ENCODE results near the gene STARD13.
"Not testable (repeated sequence)": the region's sequence is repeated elsewhere in the genome, so short reads cannot be mapped to it uniquely, and the experiment has no call there.

STARD13 gene

GRCh38 chr13:33162725-33163124 lies 122.8 kb downstream of the STARD13 start:
- not testable (repeated sequence) for FAIRE-seq; DNase-seq (ENCODE audit: insufficient read length, low spot score)

- FAIRE-seq (no peak), DNase-seq (ENCODE audit: insufficient read length, low spot score) (no peak)
Measured at GRCh38 chr13:33158816-33159215, 126.7 kb downstream of the STARD13 start.

GRCh38 chr13:33158271-33158670 lies 127.3 kb downstream of the STARD13 start:
- no peak for FAIRE-seq
- DNase-seq (ENCODE audit: insufficient read length, low spot score), result no peak

- FAIRE-seq, result no peak
- no peak for DNase-seq (ENCODE audit: insufficient read length, low spot score)
Measured at GRCh38 chr13:33154911-33155310, 130.6 kb downstream of the STARD13 start.

GRCh38 chr13:33153421-33154404 lies 131.8 kb downstream of the STARD13 start:
- no peak for DNase-seq (ENCODE audit: insufficient read length, low spot score)
- FAIRE-seq, result no peak

GRCh38 chr13:33152389-33152788 lies 133.2 kb downstream of the STARD13 start:
- no peak for FAIRE-seq

GRCh38 chr13:33150662-33151061 lies 134.9 kb downstream of the STARD13 start:
- peak; percentile 84 for FAIRE-seq
- no peak for DNase-seq (ENCODE audit: insufficient read length, low spot score)

More at GRCh38 chr13:33152389-33152788, 133.2 kb downstream of the STARD13 start:
- no peak for DNase-seq (ENCODE audit: insufficient read length, low spot score)

GRCh38 chr13:33150126-33150525 lies 135.4 kb downstream of the STARD13 start:
- FAIRE-seq, result no peak
- DNase-seq (ENCODE audit: insufficient read length, low spot score), result no peak

GRCh38 chr13:33147832-33148231 lies 137.7 kb downstream of the STARD13 start:
- FAIRE-seq (peak; percentile 67), DNase-seq (ENCODE audit: insufficient read length, low spot score) (no peak)

GRCh38 chr13:33146843-33147611 lies 138.5 kb downstream of the STARD13 start:
- FAIRE-seq, result peak; percentile 94

GRCh38 chr13:33145667-33146066 lies 139.9 kb downstream of the STARD13 start:
- DNase-seq (ENCODE audit: insufficient read length, low spot score) (no peak), FAIRE-seq (peak; percentile 65)

More at GRCh38 chr13:33146843-33147611, 138.5 kb downstream of the STARD13 start:
- DNase-seq (ENCODE audit: insufficient read length, low spot score), result peak; percentile 42

- DNase-seq (ENCODE audit: insufficient read length, low spot score), result no peak
- FAIRE-seq, result peak; percentile 82
Measured at GRCh38 chr13:33144358-33144784, 141.2 kb downstream of the STARD13 start.

- no peak for DNase-seq (ENCODE audit: insufficient read length, low spot score)
- no peak for FAIRE-seq
Measured at GRCh38 chr13:33139780-33140535, 145.6 kb downstream of the STARD13 start.

- DNase-seq (ENCODE audit: insufficient read length, low spot score) (no peak), FAIRE-seq (no peak)
Measured at GRCh38 chr13:33139184-33139583, 146.4 kb downstream of the STARD13 start.

GRCh38 chr13:33138441-33138840 lies 147.1 kb downstream of the STARD13 start:
- FAIRE-seq, result no peak
- no peak for DNase-seq (ENCODE audit: insufficient read length, low spot score)

GRCh38 chr13:33137721-33138120 lies 147.8 kb downstream of the STARD13 start:
- FAIRE-seq, result no peak
- no peak for DNase-seq (ENCODE audit: insufficient read length, low spot score)

- DNase-seq (ENCODE audit: insufficient read length, low spot score) (no peak), FAIRE-seq (no peak)
Measured at GRCh38 chr13:33135097-33135496, 150.5 kb downstream of the STARD13 start.

- no peak for FAIRE-seq
- DNase-seq (ENCODE audit: insufficient read length, low spot score), result no peak
Measured at GRCh38 chr13:33134213-33134612, 151.3 kb downstream of the STARD13 start.

GRCh38 chr13:33132644-33133440 lies 152.7 kb downstream of the STARD13 start:
- no peak for DNase-seq (ENCODE audit: insufficient read length, low spot score)
- FAIRE-seq, result no peak

- no peak for DNase-seq (ENCODE audit: insufficient read length, low spot score)
- FAIRE-seq, result no peak
Measured at GRCh38 chr13:33129886-33130285, 155.7 kb downstream of the STARD13 start.

Measured in GM19239 (cell line).